Measurements from ENCODE around the gene SYNGR3. TPM values are rescaled to one million over a fixed set of nuclear protein-coding genes. Genes with fewer than 3 reads are reported as not detected.
"Not testable (repeated sequence)": the region's sequence is repeated elsewhere in the genome, so short reads cannot be mapped to it uniquely, and the experiment has no call there.

Gene SYNGR3
- total and polyA plus RNA-seq, 11 donors = 0.19 to 2.7 (median 0.86) TPM

DNA sequence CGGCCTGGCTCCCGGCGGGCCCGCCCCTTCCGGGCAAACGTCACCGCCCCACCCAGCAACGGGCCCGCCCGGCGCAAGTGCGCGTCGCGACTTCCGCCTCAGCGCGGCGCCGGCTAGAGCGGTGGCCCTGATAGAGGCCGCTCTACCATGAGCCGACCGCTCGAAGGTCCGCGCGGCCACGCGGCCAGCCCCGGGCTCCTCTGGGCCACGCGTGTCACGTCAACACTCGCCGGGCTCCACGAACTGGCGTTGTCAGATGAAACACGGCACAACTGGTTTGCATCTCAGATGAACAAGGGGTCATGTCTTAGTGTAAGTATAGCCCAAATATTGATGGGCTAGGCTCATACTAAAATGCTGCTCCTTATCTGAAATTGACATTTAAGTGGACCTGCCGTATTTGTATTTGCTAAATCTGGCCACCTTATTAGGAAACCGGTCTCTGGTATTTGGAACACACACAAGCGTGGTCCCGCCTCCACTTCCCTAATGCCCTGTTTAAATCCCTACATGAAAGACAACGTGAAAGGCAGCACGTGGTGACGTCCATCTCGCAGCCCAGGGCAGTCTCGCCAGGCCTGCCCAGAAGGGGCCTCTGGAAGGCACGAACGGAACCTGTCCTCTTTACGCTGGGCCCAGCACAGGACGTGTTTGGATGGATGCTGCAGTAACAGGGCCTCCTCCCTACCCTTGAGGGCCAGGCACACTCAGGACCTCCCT, 20.2 kb downstream of the SYNGR3 start, which contains the start of gene ZNF598:
ZNF598 (minus strand) TSS at position 31 of the 720 bp plus-strand sequence.
- peak; percentile 87 to 91 (median 88) for DNase-seq
- ATAC-seq = peak; percentile 90 to 97 (median 96)
- Histone ChIP-seq H3K36me3 (no peaks in the 10 kb centered on the region), H3K27ac (peak within 1 kb of the TSS; percentile 58 to 98 (median 93)), H3K4me1 (peaks cover 20 to 53% (median 38%) of the 10 kb centered on the region in 12 donors), H3K9me3 (no peaks in the 10 kb centered on the region), H3K4me3 (peak within 1 kb of the TSS; percentile 69 to 100 (median 94)), H3K27me3 (no peaks in the 10 kb centered on the region)
- WGBS, 4 donors = 1 to 6% (median 3%) methylated on average over 21 to 52 of the region's 52 CpGs
- intact Hi-C loops (cut with DNase I) = loop anchor here in 3 of 10 donors (2.0 to 10.0 kb wide), 4 partner anchors 25 to 495 kb away; partner anchors contain the start of genes GFER (in 1 of the 3) and TRAF7 (in 1 of the 3)
- TF ChIP-seq, protein P1, sequence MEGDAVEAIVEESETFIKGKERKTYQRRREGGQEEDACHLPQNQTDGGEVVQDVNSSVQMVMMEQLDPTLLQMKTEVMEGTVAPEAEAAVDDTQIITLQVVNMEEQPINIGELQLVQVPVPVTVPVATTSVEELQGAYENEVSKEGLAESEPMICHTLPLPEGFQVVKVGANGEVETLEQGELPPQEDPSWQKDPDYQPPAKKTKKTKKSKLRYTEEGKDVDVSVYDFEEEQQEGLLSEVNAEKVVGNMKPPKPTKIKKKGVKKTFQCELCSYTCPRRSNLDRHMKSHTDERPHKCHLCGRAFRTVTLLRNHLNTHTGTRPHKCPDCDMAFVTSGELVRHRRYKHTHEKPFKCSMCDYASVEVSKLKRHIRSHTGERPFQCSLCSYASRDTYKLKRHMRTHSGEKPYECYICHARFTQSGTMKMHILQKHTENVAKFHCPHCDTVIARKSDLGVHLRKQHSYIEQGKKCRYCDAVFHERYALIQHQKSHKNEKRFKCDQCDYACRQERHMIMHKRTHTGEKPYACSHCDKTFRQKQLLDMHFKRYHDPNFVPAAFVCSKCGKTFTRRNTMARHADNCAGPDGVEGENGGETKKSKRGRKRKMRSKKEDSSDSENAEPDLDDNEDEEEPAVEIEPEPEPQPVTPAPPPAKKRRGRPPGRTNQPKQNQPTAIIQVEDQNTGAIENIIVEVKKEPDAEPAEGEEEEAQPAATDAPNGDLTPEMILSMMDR (IDR thresholded peaks at IDR 0.05) = peak in 2 of 12 donors; percentile 6 to 24
- peak in 1 of 2 donors; percentile 92 for TF ChIP-seq POLR2A (IDR thresholded peaks at IDR 0.05)

DNA sequence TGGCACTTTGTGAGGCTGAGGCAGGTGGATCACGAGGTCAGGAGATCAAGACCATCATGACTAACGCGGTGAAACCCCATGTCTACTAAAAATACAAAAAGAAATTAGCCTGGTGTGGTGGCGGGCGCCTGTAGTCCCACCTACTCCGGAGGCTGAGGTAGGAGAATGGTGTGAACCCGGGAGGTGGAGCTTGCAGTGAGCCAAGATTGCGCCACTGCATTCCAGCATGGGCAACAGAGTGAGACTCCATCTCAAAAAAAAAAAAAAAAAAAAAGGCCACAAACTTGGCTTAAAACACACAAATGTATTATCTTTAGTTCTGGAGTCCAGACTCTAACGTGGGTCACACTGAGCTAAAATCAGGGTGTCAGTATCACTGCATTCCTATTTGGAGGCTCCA, 22.0 kb downstream of the SYNGR3 start:
- not testable (repeated sequence) for H3K9me3 ChIP-seq, H3K27ac ChIP-seq, H3K36me3 ChIP-seq, ATAC-seq, H3K4me3 ChIP-seq, DNase-seq, H3K27me3 ChIP-seq
- 83 to 92% (median 88%) methylated on average over 9 of the region's 9 CpGs for WGBS, 4 donors
- peaks cover 20 to 35% (median 29%) of the 10 kb centered on the region in 12 donors for H3K4me1 ChIP-seq
- intact Hi-C loops (cut with DNase I) = loop anchor here in 1 of 10 donors (5.0 kb wide), 1 partner anchor 141 kb away; no protein-coding TSS in a partner anchor

DNA sequence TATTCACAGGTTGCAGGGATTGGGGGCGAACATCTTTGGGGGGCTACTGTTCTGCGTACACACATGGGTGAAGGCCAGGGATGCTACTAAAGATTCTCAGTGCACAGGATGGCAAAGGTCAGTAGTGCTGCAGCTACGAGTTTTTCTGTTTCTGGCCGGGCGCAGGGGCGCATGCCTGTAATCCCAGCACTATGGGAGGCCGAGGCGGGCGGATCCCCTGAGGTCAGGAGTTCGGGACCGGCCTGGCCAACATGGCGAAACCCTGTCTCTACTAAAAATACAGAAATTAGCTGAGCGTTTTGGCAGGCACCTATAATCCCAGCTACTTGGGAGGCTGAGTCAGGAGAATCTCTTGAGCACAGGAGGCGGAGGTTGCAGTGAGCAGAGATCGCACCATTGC, 23.8 kb downstream of the SYNGR3 start:
- 90 to 94% (median 91%) methylated on average over 15 of the region's 15 CpGs for WGBS, 4 donors
- Histone ChIP-seq H3K9me3 (no peaks in the 10 kb centered on the region), H3K4me3 (no peak overlapping the region), H3K27me3 (peaks cover 0 to 7% (median 0%) of the 10 kb centered on the region in 9 donors), H3K27ac (no peak overlapping the region), H3K4me1 (peaks cover 6 to 17% (median 13%) of the 10 kb centered on the region in 12 donors), H3K36me3 (no peaks in the 10 kb centered on the region)
- TF ChIP-seq, protein P1 (IDR thresholded peaks at IDR 0.05) = no peak
- no peak for TF ChIP-seq POLR2A (IDR thresholded peaks at IDR 0.05)
- DNase-seq (no peak), ATAC-seq (no peak)
- intact Hi-C loops (cut with DNase I) = loop anchor here in 1 of 10 donors (5.0 kb wide), 1 partner anchor 139 kb away; no protein-coding TSS in a partner anchor

DNA sequence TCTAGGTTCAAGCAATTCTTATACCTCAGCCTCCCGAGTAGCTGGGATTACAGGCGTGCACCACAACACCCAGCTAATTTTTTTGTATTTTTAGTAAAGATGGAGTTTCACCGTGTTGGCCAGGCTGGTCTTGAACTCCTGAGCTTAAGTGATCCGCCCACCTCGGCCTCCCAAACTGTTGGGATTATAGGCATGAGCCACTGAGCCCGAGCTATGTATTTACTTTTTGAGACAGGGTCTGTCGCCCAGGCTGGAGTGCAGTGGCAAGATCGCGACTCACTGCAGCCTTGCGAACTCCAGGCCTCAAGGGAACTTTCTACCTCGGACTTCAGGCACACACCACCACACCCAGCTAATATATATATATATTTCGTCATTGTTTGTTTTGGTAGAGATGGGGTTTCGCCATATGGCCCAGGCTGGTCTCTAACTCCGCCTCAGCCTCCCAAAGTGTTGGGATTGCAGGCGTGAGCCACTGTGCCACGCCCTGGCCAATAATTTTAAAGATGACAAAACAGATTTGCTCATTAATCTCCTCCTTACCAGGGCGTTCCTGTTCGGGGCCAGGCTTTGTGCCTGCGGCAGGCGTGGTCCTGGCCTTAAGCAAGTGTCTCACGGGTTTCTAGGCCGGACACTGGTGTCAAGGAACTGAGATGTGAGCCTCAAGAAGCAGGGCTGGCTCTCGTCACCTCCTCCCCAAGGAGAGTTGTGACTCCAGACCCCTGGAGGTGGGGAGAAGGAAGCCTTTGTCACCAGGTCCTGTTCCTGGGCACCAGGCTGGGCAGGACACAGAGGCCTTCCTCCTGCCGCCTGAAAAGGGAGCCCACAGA, 25.6 kb downstream of the SYNGR3 start:
- TF ChIP-seq, protein P1 (IDR thresholded peaks at IDR 0.05) = no peak
- no peak for TF ChIP-seq POLR2A (IDR thresholded peaks at IDR 0.05)
- Histone ChIP-seq H3K4me1 (peaks cover under 1 to 15% (median 9%) of the 10 kb centered on the region in 12 donors), H3K27me3 (peaks cover 5 to 25% (median 15%) of the 10 kb centered on the region in 9 donors), H3K27ac (no peak overlapping the region), H3K9me3 (no peaks in the 10 kb centered on the region), H3K36me3 (no peaks in the 10 kb centered on the region), H3K4me3 (no peak overlapping the region)
- intact Hi-C loops (cut with DNase I) = loop anchor here in 1 of 10 donors (5.0 kb wide), 1 partner anchor 37 kb away; no protein-coding TSS in a partner anchor
- ATAC-seq = peak in 1 of 4 donors; percentile 11
- 90 to 92% (median 91%) methylated on average over 24 of the region's 24 CpGs for WGBS, 4 donors
- DNase-seq = no peak
